ENCODE measurements around the gene PPM1F. TPM values are rescaled to one million over a fixed set of nuclear protein-coding genes. Genes with fewer than 3 reads are reported as not detected.

Gene PPM1F, protein sequence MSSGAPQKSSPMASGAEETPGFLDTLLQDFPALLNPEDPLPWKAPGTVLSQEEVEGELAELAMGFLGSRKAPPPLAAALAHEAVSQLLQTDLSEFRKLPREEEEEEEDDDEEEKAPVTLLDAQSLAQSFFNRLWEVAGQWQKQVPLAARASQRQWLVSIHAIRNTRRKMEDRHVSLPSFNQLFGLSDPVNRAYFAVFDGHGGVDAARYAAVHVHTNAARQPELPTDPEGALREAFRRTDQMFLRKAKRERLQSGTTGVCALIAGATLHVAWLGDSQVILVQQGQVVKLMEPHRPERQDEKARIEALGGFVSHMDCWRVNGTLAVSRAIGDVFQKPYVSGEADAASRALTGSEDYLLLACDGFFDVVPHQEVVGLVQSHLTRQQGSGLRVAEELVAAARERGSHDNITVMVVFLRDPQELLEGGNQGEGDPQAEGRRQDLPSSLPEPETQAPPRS
- polyA plus RNA-seq (ENCODE audit: insufficient read length in 12 of 12) = 10 to 100 TPM in 11 of 12 donors, not detected in 1; 32.4 to 49.5 (median 46.1) TPM
- long read RNA-seq, donor 1, full-length matches to known transcripts = 5 of 5 reads
- long read RNA-seq, donor 1, partial matches to known transcripts = 0 of 5 reads
- long read RNA-seq, donor 1, other reads (novel, unspliced or antisense) = 0 of 5 reads
- long read RNA-seq, donor 2, full-length matches to known transcripts = 5 of 10 reads
- long read RNA-seq, donor 2, partial matches to known transcripts = 5 of 10 reads
- long read RNA-seq, donor 2, other reads (novel, unspliced or antisense) = 0 of 10 reads
- long read RNA-seq, donor 3, full-length matches to known transcripts = 1 of 1 reads
- long read RNA-seq, donor 3, partial matches to known transcripts = 0 of 1 reads
- long read RNA-seq, donor 3, other reads (novel, unspliced or antisense) = 0 of 1 reads
- long read RNA-seq, donor 4, full-length matches to known transcripts = 3 of 3 reads
- long read RNA-seq, donor 4, partial matches to known transcripts = 0 of 3 reads
- long read RNA-seq, donor 4, other reads (novel, unspliced or antisense) = 0 of 3 reads
- long read RNA-seq, donor 5, full-length matches to known transcripts = 21 of 21 reads
- long read RNA-seq, donor 5, partial matches to known transcripts = 0 of 21 reads
- long read RNA-seq, donor 5, other reads (novel, unspliced or antisense) = 0 of 21 reads
- long read RNA-seq, donor 6, full-length matches to known transcripts = 8 of 8 reads
- long read RNA-seq, donor 6, partial matches to known transcripts = 0 of 8 reads
- long read RNA-seq, donor 6, other reads (novel, unspliced or antisense) = 0 of 8 reads
- long read RNA-seq, donor 7, full-length matches to known transcripts = 6 of 6 reads
- long read RNA-seq, donor 7, partial matches to known transcripts = 0 of 6 reads
- long read RNA-seq, donor 7, other reads (novel, unspliced or antisense) = 0 of 6 reads
- long read RNA-seq, donor 8, full-length matches to known transcripts = 12 of 12 reads
- long read RNA-seq, donor 8, partial matches to known transcripts = 0 of 12 reads
- long read RNA-seq, donor 8, other reads (novel, unspliced or antisense) = 0 of 12 reads
- long read RNA-seq, donor 9, full-length matches to known transcripts = 4 of 4 reads
- long read RNA-seq, donor 9, partial matches to known transcripts = 0 of 4 reads
- long read RNA-seq, donor 9, other reads (novel, unspliced or antisense) = 0 of 4 reads
- long read RNA-seq, donor 10, full-length matches to known transcripts = 15 of 15 reads
- long read RNA-seq, donor 10, partial matches to known transcripts = 0 of 15 reads
- long read RNA-seq, donor 10, other reads (novel, unspliced or antisense) = 0 of 15 reads
- long read RNA-seq, donor 11, full-length matches to known transcripts = 5 of 5 reads
- long read RNA-seq, donor 11, partial matches to known transcripts = 0 of 5 reads
- long read RNA-seq, donor 11, other reads (novel, unspliced or antisense) = 0 of 5 reads

DNA sequence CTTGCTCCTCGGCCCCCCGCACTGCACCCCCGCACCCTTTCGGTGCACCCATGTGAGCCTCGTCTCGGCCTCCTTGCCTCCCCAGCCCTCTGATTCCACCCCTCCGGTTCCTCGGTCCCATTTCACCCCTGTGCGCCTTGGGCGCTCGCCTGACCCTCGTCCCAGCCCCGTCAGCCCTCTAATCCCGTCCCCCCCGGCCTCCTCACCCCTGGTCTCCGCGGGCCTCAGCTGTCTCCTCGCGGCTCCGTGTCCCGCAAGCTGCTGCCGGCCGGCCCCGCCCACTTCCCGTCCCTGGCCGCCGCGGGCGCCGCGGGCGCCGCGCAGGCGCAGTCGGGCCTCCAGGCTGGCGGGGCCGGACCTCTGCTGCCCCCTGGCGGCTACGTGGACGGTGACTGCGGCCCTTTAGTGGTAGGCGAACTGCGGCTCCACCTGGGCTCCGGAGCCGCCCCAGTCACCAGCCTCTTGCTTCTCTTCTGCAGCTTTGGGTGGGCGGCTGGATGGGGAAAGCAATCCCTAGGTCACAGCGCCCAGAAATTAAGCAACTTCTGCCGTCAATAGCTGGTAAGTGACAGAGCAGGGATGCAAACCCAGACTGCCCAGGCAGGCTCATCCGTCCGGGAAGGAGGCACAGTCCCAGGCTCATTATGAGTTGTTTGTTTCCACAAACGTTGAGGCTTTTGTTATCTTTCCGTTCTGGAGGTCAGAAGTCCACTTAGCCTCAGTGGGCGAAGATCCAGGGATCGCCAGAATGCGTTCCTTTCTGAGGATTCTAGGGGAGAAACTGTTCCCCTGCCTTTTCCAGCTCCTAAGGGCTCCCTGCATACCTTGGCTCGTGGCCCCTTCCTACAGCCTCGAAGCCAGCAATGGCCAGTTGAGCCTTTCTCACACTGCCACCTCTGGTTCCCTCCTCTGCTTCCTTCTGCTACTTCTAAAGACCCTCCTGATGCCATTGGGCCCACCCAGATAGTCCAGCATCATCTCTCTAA, at the start of gene PPM1F:
Gene PPM1F (minus strand): TSS at position 263 of the 986 bp plus-strand sequence. CDS start 6,800 bp downstream, outside the sequence.
- peak; percentile 80 for DNase-seq

DNA sequence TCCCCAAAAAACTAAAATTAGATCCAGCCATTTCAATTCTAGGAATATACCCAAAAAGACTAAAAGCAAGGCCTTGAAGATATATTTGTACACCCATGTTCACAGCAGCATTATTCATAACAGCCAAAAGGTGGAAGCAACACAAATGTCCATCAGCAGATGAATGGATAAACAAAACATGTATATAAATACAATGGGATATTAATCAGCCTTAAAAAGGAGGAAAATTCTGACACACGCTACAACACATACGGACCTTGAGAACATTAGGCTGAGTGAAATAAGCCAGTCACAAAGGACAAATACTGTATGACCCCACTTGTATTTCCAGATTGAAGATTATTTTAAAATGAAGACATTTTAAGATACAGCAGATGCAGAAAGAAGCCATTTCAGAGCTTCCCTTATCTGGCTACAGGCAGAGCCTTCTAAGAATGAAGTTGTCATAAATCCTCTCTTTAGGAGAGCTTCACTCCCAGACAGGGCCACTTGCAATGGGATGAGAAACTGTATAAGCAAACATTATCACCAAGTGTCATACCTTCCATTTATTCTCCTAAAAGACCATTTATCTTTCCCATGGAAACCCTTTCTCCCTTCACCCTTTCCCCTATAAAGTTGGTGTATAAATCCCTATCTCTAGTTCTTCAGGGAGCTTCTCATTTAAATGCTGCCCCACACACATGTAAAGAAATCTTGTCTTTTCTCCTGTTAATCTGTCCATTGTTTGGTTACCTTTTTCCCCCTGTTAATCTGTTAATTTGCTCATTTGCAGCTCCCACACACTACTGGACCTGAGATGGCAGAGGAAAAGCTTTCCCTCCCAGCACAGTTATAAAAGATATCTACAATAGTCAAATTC, 49.2 kb upstream of the PPM1F start:
- DNase-seq = no peak

DNA sequence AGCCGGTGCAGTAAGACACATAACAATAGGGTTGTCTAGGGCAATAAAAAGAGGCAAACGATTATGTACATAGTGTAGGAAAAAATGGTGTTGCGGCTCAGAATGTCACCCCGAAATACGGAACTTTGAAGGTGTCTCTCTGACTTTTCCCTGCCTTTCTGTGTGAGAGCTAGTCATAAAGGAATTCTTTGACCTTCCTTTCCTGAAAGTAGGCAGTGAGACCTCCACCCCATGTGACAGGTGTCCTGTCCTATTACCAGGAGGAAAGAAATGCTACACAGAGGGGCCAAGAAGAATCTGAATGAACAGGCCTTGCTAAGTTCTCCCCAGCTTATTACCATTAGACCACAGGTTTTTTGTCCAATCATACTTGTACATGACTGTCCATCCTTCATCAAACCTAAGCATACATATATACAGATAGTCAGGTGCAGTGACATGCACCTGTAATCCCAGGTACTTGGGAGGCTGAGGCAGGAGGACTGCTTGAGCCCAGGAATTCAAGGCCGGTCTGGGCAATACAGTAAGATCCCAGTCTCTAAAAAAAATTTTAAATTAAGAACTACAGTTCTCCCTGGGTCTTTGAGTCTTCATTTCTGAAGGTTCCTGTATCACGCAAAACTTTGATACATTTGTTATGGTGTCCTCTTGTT, 46.1 kb upstream of the PPM1F start:
- DNase-seq = no peak

DNA sequence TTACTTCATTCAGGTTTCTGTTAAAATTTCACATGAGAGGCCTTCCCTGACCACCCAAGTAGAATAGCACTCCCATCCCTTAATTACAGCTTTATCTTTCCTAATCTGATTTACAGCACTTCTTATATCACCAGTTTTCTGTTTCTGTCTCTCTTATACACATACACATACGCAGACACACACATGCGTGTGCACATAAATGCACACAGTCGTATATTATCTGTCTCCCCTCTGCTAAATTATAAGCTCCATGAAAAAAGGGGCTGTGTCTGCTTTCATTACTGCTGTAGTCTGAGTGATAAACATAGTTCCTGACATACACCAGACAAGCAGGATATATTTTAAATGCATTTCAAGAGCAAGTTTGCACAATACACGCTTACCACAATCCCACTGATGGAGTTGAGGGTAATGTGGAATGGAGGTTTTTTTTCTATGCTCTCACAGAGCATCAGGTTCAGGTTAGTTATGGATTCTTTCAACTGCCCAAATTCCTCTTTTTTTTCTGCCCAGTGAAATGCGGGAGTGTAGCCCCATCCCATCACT, 43.6 kb upstream of the PPM1F start:
- DNase-seq = no peak

DNA sequence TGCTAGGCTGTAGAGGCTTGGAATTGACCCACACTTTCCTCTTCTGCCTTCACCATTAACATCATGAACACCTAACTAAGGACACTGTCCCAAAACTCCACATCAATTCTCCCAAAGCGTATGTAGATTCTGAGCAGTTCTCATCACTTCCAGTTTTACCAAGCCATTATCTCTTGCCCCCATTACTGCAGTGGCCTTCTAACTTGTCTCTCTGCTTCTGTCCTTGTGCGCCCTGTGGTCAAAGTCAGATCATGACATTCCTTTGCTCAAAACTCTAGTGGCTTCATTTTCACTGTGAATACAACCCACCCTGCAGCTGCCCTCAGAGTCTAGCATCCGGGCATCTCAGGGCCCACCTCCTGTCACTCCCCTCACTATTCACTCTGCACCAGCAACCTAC, 43.0 kb upstream of the PPM1F start:
- no peak for DNase-seq

DNA sequence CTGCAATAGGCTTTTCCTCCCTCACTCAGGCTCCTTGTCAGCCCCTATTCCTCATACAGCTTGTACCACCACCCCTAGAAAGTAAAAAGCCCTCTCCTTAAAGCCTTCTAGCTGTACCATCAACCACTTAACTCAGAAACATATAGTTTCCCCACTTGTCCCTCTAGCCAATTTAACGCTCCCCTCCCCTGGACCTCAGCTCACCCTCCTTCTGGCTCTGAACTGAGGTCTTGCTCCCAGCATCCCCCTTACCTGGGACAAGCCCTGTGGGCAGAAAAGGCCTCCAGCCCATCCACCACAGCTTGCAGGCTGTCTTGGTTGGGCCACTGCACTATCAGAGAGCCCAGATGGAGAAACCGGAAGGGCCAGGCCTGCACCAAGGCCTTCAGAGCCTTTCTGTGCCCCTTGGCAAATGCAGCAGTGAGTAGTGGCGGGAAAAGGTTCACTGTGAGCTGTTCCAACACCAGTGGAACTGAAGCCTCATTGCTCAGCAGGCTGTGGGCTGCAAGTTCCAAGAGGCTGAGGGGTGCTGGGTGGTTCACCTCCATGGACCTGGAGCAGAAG, 42.3 kb upstream of the PPM1F start:
- DNase-seq = no peak

DNA sequence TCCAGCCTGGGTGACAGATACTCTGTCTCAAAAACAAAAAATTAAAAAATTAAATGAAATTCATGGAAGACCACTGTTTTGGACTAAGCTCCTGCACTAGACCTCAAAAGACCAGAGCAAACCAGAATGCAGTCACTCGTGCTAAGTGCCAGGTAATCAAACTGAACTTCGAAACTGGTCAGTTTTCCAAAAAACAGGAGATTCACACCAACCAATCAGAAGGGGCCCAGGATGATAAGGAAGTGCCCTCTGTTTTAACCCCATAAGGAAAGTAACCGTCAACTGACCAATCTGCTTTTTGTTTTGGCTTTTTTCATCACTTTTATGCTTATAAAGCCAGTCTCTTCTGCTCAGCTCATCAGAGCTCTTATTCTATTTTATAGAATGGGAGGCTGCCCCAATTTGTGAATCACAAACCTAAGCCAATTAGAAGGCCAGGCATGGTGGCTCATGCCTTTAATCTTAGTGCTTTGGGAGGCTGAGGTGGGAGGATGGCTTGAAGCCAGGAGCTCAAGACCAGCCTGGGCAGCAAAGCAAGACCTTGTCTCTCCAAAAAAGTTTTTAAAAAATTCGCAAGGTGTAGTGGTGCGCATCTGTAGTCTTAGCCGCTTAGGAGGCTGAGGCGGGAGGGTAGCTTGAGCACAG, 40.1 kb upstream of the PPM1F start:
- no peak for DNase-seq

DNA sequence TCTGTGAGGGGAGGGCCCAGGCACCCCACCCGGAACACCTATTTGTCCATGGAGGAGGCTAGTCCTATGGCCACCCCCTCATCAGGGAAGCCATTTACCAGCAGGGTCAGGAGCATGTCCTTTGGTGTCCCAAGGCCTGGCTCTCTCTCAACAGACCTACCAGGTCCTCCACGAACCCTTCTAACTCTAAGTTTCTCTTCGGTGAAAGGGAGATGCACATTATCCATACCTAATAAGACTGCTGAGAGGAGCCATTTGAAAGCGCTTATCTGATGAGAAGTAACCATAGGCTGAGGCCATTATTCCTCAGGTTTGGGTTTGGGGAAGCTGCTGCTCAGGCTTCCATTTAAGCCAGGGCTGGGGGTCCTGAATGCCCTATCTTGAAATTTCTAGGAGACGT, 39.1 kb upstream of the PPM1F start:
- no peak for DNase-seq

DNA sequence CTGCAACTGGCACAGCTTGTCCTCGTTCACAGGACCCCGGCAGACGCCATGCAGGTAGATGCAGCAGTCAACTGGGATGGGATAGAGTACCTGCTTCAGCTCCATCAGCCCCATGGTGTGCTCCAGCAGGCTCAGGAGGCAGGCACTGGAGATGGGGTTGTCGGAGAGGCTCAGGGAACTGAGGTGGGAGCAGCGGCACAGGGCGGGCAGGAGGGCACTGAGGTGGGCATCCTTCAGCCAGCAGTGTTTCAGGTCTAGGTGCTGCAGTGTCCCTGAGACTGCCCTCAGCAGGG, 38.6 kb upstream of the PPM1F start:
- no peak for DNase-seq

DNA sequence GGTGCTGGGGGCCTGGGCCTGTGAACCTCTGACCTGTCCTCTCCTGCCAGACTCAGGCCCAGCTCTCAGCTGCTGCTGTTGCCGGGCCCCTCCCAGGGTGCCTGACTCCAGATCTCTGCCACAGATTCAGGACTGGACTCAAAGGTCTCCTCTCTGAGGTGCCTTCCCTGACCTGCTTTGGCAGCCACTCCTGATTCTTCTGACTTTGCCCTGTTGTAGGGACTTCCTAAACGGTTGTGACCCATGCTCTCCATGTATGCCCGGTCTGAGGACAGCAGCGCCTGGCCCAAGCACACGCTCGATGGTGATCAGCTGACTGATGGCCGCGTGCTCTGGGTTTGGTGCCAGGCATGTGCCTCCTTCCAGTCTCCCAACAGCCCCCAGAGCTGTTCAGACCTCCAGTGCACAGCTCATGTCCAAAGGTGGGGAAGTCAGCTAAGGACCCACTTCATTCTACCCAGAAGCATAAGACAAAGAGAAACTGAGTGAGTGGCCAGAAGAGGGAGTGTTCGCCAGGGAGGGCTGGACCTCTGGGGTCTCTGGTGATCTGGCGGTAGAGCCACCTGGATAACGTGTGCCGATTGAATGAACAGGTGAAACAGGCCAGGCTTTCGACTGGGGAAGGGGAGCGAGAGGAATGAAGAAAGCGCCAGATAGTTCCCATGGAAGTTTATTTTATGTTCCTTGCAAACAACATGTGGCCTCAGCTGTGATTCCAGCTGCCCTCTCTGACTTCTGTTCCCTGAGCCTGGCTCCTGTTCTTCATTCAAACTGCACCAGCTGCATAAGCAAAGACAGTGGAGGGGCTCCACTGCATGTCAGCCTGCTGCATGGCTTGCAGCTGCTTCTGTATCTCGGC, 38.0 kb upstream of the PPM1F start:
- no peak for DNase-seq

DNA sequence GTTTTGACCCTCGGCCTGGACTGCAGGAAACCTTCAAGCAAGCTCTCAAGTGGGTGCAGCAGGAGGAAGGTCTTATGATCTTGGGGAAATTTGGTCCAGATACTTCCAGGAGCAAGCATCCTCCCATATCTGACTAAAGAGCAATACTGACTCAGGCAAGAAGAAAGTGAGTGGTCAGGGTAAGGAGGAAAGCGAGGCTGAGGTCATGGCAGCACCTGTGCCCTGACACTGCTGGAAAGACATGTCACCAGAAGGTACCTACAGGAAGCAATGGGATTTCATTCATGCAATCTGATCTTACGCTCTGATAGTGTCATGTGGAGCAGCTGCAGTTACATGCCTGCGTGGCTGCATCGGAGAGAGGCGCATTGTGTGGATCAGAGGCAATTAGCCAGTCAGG, 36.4 kb upstream of the PPM1F start:
- no peak for DNase-seq

DNA sequence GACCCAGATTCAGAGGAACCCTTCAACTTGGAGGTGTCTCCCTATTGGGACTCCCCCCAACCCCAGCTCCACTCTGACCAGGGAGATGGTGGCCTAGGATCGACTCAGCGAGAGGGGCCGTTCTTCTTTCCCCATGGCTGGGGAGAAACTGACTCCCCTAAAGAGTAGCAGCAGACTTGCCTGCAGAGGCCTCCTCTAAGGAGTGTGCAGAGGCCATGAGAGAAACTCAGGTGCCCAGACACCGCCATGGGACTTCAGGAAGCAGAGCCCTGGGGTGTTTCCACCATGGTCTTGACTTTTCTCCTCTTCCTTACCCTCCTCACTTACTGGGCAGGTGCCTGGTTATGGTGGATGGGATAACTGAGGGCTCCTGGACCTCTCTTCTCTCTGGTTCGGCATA, 32.6 kb upstream of the PPM1F start:
- DNase-seq = no peak

DNA sequence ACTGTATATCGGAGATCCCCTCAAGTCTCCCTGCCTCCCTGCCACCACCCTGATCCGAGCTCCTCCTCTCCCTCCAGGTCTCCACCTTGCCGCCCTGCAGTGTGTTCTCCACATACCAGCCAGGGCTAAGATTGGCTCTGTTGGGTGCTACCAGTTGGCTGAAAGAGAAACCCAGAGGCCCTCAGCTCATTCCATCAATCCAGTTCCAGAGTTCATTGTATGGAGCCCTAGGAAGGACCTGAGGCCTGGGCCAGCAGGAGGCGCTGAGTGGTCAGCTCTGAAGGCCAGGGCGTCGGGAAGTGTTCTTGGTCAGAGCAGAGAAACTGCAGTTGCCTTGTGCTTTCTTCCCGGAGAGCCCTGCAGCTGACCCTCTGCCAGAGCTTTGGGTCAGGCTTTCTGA, 32.1 kb upstream of the PPM1F start:
- DNase-seq = no peak

DNA sequence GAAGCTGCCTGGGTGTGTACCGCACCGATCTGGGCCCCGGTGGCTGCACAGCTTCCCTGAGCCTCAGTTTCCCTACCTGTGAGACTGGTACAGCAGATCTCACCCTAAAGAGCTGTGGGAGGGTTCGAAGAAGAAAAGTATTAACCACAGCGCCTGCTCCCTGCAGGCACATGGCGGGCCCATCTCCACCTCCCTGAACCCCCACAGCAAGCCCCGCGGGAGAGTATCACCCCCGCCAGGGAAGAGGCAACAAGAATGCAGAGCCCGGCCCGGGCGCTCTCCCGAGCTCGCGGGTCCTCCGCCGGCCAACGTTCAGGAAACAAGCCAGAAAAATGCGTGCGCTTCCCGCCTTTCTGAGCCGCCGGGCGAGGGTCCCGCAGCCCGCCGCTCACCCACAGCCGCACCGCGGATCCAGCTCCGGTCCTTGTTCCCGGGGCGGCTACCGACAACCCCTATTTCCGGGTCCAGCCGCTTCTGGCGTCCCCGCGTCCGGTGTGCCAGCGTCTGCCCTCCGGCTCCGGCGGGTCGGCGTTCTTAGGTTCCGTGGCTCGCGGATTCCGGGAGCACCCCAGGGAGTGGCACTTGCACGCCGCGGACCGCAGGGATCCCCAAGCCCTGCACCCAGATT, 29.8 kb upstream of the PPM1F start, which contains the start of gene TOP3B:
Gene TOP3B (minus strand): TSS at position 450 of the 628 bp plus-strand sequence. CDS start 7,078 bp downstream, outside the sequence.
- DNase-seq = peak; percentile 80

DNA sequence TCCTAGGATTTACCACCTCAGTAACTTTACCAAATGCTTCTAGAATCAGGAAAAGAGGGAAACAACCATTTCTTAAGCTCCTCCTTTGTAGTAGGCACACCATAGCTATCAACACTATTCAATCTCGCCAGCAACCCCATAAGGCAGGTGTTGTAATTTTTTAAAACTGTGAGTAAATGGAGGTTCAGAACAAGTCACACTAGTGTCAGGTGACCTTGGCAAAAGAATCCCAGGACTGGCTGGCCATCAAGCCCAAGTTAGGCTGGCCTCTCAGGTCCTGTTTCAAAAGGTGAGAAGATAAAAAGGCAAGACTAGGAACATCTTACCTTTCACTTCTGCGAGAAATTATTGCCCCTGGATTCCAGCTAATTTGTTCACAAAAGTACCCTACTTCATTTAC, 29.2 kb upstream of the PPM1F start:
- no peak for DNase-seq

All from muscle of arm (tissue), 14 donors.